GM19025 (cell line): ENCODE measurements around the gene AGT.
"Not testable (repeated sequence)": the region's sequence is repeated elsewhere in the genome, so short reads cannot be mapped to it uniquely, and the experiment has no call there.

Experiments used
- ATAC-seq: cut with Tn5 transposase; IDR thresholded peaks from one replicate; pipeline ENCODE4 v1.9.1; 2021; ENCODE audit warnings: mild to moderate bottlenecking, low read depth, moderate library complexity; ENCODE audit not compliant: unreplicated experiment

Gene AGT

DNA sequence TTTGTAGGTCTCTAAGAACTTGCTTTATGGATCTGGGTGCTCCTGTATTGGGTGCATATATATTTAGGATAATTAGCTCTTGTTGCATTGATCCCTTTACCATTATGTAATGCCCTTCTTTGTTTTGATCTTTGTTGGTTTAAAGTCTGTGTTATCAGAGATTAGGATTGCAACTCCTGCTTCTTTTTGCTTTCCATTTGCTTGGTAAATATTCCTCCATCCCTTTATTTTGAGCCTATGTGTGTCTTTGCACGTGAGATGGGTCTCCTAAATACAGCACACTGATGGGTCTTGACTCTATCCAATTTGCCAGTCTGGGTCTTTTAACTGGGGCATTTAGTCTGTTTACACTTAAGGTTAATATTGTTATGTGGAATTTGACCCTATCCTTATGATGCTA, 57.2 kb downstream of the AGT start:
- ATAC-seq, result not testable (repeated sequence)
